Esophagus muscularis mucosa (tissue), 3 donors: ENCODE results near the gene QSOX2.

Experiments used
- EP300 ChIP-seq: sonication (generic); formaldehyde crosslinking; IDR thresholded peaks from one replicate; pipeline ENCODE4 v1.6.1; 2017; ENCODE audit warnings: antibody characterized with exemption
- TF ChIP-seq, protein P1 (sequence below), 3 experiments: fragments of 200-600 bp in 2 of 3; fragments of 450-650 bp in 1 of 3; sonication (generic) in 2 of 3; IDR thresholded peaks; one replicate each; pipeline ENCODE4 v1.5.1; 2017 to 2019; ENCODE audit warnings: antibody characterized with exemption in 3 of 3, mild to moderate bottlenecking in 2 of 3, moderate library complexity in 1 of 3

DNA sequence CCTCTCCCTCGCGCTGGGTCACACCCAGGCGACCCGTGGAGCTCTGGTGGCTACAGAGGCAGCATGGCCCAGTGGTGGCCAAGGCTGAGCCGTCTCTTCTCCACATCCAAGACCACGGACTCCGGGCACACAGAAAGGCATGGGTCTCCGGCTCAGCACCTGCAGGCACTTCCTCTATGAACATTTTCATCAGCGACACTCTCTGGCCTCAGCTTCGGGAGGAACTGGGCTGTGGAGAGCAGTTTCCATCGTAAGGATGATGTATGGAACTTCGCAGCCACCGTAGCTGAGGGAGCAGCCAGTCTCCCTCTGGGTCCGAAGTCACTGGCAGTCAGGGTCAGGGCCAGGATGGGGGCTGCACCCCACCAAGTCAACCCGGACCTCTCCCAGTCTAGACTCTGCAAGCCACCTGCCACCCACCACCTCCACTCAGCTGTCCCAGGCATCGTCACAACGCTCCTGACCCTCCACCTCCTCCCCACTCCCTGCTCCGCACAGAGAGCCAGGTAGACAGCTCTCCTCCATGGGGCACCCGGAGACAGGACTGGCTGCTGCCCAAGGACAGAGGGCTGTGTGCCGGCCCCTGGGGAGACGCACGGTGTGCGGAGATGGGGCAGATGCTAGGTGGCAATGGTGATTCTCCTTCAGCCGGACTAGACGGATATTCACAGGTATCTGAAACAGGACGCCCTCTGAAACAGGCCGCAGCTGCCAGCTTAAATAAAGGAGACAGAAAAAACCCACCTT is 9.7 kb downstream of the QSOX2 start:
- TF ChIP-seq, protein P1, sequence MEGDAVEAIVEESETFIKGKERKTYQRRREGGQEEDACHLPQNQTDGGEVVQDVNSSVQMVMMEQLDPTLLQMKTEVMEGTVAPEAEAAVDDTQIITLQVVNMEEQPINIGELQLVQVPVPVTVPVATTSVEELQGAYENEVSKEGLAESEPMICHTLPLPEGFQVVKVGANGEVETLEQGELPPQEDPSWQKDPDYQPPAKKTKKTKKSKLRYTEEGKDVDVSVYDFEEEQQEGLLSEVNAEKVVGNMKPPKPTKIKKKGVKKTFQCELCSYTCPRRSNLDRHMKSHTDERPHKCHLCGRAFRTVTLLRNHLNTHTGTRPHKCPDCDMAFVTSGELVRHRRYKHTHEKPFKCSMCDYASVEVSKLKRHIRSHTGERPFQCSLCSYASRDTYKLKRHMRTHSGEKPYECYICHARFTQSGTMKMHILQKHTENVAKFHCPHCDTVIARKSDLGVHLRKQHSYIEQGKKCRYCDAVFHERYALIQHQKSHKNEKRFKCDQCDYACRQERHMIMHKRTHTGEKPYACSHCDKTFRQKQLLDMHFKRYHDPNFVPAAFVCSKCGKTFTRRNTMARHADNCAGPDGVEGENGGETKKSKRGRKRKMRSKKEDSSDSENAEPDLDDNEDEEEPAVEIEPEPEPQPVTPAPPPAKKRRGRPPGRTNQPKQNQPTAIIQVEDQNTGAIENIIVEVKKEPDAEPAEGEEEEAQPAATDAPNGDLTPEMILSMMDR (IDR thresholded peaks at IDR 0.05): no peak
- TF ChIP-seq EP300: no peak
